HL-60 (cell line): ENCODE results near the gene TMEM131L.

ENCODE experiments used
- DNase-seq, 2 experiments: peaks; one replicate each; pipeline ENCODE4 v3.0.0-alpha.2; 2010 to 2020; ENCODE audit warnings: low read depth in 1 of 2, low spot score in 1 of 2
- H3K27ac ChIP-seq: fragments of 250-450 bp; sonication (Bioruptor Pico); replicated peaks from 2 replicates; pipeline ENCODE4 v1.5.1; 2020; ENCODE audit warnings: mild to moderate bottlenecking, moderate library complexity
- H3K27me3 ChIP-seq: fragments of 250-450 bp; sonication (Bioruptor Pico); 2 replicates; pipeline ENCODE4 v1.5.1; 2021; ENCODE audit warnings: mild to moderate bottlenecking, moderate library complexity; ENCODE audit not compliant: insufficient read depth, poor library complexity, severe bottlenecking
- H3K4me3 ChIP-seq: replicated peaks from 2 replicates; pipeline ENCODE4 v1.5.1; 2011; ENCODE audit warnings: mild to moderate bottlenecking, control low read depth, low read length; ENCODE audit not compliant: insufficient read depth
- GABPA ChIP-seq: IDR thresholded peaks from 2 replicates; pipeline ENCODE4 v1.6.1; 2012; ENCODE audit warnings: low read depth
- POLR2AphosphoS5 ChIP-seq: IDR thresholded peaks from 2 replicates; pipeline ENCODE4 v1.6.1; 2012; ENCODE audit warnings: low read depth
- SPI1 ChIP-seq: IDR thresholded peaks from 2 replicates; pipeline ENCODE4 v1.6.1; 2012; ENCODE audit warnings: low read depth, mild to moderate bottlenecking, borderline replicate concordance
- TF ChIP-seq, protein P1 (sequence below): IDR thresholded peaks from 2 replicates; pipeline ENCODE4 v1.6.1; 2012; ENCODE audit warnings: low read depth; ENCODE audit not compliant: insufficient replicate concordance
- TF ChIP-seq, protein P2 (sequence below): IDR thresholded peaks from one replicate; pipeline ENCODE4 v1.5.1; 2011; ENCODE audit warnings: low read length, control low read depth, inconsistent platforms; ENCODE audit not compliant: insufficient read depth

The TMEM131L gene

DNA sequence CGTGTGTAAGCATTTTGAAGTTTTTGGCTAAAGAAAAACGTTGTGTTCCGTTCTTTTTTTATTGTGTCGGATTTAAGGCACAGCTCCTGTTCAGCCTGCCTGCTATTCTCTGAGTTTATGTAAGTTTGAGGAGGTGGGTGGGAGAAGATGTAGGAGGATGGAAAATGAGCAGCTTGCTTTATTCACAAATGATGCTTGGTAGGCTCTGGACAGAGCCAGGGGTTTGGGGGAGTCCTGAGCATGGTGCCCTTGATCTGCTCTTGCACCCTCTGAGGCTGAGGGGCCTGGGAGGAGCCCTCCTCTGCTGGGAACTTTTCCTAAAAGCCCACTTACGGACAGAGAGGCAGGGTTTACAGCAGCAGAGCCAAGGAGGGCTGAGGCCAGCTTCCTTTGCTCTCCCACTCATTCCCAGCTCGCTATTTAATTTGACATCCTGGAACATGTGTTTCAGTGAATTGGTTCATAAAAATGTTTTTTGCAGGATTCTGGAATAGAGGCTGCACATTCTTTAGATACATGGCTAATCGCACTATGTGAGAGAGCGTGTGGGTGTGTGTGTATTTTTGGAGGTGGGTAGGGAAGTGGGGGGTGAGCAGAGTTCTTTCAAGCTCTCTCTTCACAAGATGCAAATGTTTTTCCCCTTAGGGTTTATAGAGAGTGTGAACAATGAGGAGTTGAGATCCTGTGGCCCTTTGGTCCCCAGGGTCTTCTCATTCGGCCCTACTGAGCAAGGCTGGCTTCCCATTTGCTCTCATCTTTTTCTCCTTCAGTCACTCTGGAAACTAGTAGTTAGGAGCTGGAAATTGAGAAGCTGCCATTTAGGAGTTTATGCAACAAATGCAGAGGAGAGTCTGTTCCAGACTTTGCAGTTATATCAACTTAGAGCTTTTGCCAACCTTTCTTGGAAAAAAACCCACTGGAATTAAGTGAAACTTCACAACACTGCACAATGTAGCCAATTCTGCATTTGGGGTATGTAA, 32.1 kb downstream of the TMEM131L start:
- Histone ChIP-seq H3K27ac (no peak overlapping the region), H3K4me3 (no peak overlapping the region), H3K27me3 (no peaks in the 10 kb centered on the region)
- no peak for DNase-seq
- TF ChIP-seq, protein P1, sequence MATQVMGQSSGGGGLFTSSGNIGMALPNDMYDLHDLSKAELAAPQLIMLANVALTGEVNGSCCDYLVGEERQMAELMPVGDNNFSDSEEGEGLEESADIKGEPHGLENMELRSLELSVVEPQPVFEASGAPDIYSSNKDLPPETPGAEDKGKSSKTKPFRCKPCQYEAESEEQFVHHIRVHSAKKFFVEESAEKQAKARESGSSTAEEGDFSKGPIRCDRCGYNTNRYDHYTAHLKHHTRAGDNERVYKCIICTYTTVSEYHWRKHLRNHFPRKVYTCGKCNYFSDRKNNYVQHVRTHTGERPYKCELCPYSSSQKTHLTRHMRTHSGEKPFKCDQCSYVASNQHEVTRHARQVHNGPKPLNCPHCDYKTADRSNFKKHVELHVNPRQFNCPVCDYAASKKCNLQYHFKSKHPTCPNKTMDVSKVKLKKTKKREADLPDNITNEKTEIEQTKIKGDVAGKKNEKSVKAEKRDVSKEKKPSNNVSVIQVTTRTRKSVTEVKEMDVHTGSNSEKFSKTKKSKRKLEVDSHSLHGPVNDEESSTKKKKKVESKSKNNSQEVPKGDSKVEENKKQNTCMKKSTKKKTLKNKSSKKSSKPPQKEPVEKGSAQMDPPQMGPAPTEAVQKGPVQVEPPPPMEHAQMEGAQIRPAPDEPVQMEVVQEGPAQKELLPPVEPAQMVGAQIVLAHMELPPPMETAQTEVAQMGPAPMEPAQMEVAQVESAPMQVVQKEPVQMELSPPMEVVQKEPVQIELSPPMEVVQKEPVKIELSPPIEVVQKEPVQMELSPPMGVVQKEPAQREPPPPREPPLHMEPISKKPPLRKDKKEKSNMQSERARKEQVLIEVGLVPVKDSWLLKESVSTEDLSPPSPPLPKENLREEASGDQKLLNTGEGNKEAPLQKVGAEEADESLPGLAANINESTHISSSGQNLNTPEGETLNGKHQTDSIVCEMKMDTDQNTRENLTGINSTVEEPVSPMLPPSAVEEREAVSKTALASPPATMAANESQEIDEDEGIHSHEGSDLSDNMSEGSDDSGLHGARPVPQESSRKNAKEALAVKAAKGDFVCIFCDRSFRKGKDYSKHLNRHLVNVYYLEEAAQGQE = no peak
- TF ChIP-seq, protein P2, sequence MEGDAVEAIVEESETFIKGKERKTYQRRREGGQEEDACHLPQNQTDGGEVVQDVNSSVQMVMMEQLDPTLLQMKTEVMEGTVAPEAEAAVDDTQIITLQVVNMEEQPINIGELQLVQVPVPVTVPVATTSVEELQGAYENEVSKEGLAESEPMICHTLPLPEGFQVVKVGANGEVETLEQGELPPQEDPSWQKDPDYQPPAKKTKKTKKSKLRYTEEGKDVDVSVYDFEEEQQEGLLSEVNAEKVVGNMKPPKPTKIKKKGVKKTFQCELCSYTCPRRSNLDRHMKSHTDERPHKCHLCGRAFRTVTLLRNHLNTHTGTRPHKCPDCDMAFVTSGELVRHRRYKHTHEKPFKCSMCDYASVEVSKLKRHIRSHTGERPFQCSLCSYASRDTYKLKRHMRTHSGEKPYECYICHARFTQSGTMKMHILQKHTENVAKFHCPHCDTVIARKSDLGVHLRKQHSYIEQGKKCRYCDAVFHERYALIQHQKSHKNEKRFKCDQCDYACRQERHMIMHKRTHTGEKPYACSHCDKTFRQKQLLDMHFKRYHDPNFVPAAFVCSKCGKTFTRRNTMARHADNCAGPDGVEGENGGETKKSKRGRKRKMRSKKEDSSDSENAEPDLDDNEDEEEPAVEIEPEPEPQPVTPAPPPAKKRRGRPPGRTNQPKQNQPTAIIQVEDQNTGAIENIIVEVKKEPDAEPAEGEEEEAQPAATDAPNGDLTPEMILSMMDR = no peak
- no peak for TF ChIP-seq GABPA
- no peak for TF ChIP-seq SPI1
- TF ChIP-seq POLR2AphosphoS5 = no peak

DNA sequence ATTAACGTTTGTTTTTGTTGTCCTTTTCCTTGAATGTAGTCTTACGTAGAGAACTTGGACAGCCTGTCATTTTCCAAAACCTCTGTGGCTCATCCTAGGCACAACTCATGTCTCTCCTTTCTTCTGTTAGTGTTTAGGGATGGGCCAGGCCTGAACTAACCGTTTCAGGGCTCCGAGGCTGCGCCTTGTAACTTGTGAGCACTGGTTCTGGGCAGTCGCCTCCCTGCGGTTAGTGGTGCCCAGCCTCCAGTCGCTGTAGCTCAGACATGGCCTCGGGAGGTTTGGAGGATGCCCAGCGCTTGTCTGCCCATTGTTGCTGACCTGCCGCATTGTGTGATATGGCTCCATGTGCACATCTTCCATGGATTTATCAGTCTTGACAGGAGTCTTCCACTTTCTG, 32.8 kb downstream of the TMEM131L start:
- TF ChIP-seq GABPA (no peak), POLR2AphosphoS5 (no peak), SPI1 (no peak)
- TF ChIP-seq, protein P1 = no peak
- TF ChIP-seq, protein P2 = no peak
- no peak overlapping the region for H3K27ac ChIP-seq
- no peaks in the 10 kb centered on the region for H3K27me3 ChIP-seq
- no peak overlapping the region for H3K4me3 ChIP-seq
- DNase-seq = no peak

DNA sequence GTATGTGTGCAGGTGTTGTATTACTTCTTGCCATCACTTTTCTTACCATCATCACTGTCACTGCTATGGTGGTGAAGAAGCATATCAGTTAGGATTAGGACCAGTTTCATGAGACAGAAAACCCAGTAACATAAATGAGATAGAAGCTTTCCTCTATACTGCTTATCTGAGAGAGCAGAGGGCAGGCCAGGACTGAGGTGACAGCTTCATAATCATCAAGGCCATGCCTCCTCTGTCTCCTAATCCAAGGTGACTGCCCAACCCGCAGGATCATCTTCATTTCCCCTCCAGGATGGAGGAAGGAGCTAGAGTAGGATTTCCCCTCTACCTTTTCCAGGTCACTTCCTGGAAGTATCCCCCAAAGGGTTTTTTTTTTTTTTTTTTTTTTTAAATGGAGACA, 35.4 kb downstream of the TMEM131L start:
- no peak overlapping the region for H3K4me3 ChIP-seq
- H3K27me3 ChIP-seq = no peaks in the 10 kb centered on the region
- TF ChIP-seq GABPA = no peak
- no peak for TF ChIP-seq POLR2AphosphoS5
- TF ChIP-seq, protein P1 = no peak
- no peak for TF ChIP-seq SPI1
- TF ChIP-seq, protein P2 = no peak
- no peak for DNase-seq
- no peak overlapping the region for H3K27ac ChIP-seq
